IMR-90 (cell line): ENCODE results near the gene RNF151.

ENCODE experiments used
- BHLHE40 ChIP-seq: fragments of 150-350 bp; IDR thresholded peaks from 2 replicates; pipeline ENCODE4 v1.6.1; 2016; ENCODE audit warnings: mild to moderate bottlenecking, low read depth, low read length
- CEBPB ChIP-seq: IDR thresholded peaks from 2 replicates; pipeline ENCODE4 v1.6.1; 2012; ENCODE audit warnings: low read depth, low read length, improper control_type of control experiment
- CTCF ChIP-seq: conservative IDR thresholded peaks from 2 replicates; pipeline ENCODE4 v1.5.1; 2012; ENCODE audit warnings: mild to moderate bottlenecking, low read depth, low read length, improper control_type of control experiment
- ELK1 ChIP-seq: fragments of 150-350 bp; IDR thresholded peaks from 2 replicates; pipeline ENCODE4 v1.6.1; 2016; ENCODE audit warnings: low read depth, mild to moderate bottlenecking, low read length, moderate library complexity, borderline replicate concordance
- POLR2A ChIP-seq: IDR thresholded peaks from 2 replicates; pipeline ENCODE4 v1.6.1; 2012; ENCODE audit warnings: mild to moderate bottlenecking, low read depth, low read length
- RAD21 ChIP-seq: IDR thresholded peaks from 2 replicates; pipeline ENCODE4 v1.6.1; 2012; ENCODE audit warnings: low read length, improper control_type of control experiment
- RCOR1 ChIP-seq: IDR thresholded peaks from 2 replicates; pipeline ENCODE4 v1.6.1; 2012; ENCODE audit warnings: mild to moderate bottlenecking, low read length, improper control_type of control experiment; ENCODE audit not compliant: insufficient replicate concordance
- RFX5 ChIP-seq: IDR thresholded peaks from 2 replicates; pipeline ENCODE4 v1.8.0; 2012; ENCODE audit warnings: low read depth, mild to moderate bottlenecking, low read length, moderate library complexity
- SMC3 ChIP-seq: fragments of 150-350 bp; IDR thresholded peaks from 2 replicates; pipeline ENCODE4 v1.6.1; 2016; ENCODE audit warnings: low read depth, mild to moderate bottlenecking, antibody characterized with exemption, low read length, moderate library complexity

GRCh38 chr16:1946495-1947368, 19.9 kb upstream of the RNF151 start:
- TF ChIP-seq CTCF (no peak), RAD21 (no peak), ELK1 (no peak), POLR2A (no peak), SMC3 (no peak), BHLHE40 (no peak), RCOR1 (no peak), CEBPB (no peak), RFX5 (no peak)
